Ovary (tissue), 9 donors: ENCODE results near the gene SSBP4. TPM values are rescaled to one million over a fixed set of nuclear protein-coding genes. Genes with fewer than 3 reads are reported as not detected.
A peak's percentile ranks its signal among the peaks of the same experiment; 100 is the strongest.
"Not testable (repeated sequence)": the region's sequence is repeated elsewhere in the genome, so short reads cannot be mapped to it uniquely, and the experiment has no call there.

Source experiments
- DNase-seq, 5 donors: peaks; one replicate each; pipeline ENCODE4 v3.0.0-alpha.2; 2019 to 2020
- H3K27ac ChIP-seq, 2 donors: fragments of 200-600 bp; one replicate each; pipeline versions ENCODE4 v1.5.1 to v1.8.0; 2019 to 2022
- H3K27me3 ChIP-seq: fragments of 200-600 bp; one replicate; pipeline ENCODE4 v1.8.0; 2022
- H3K36me3 ChIP-seq: fragments of 200-600 bp; sonication (generic); one replicate; pipeline ENCODE4 v1.5.1; 2019
- H3K4me1 ChIP-seq: one replicate; pipeline ENCODE4 v1.8.1; 2013; ENCODE audit warnings: mild to moderate bottlenecking, moderate library complexity; ENCODE audit not compliant: insufficient read depth
- H3K4me3 ChIP-seq: fragments of 200-600 bp; sonication (generic); one replicate; pipeline ENCODE4 v1.5.1; 2017
- H3K9me3 ChIP-seq, 2 donors: fragments of 200-600 bp in 1 of 2; sonication (generic) in 1 of 2; one replicate each; pipeline versions ENCODE4 v1.5.1 to v1.8.1; 2013 to 2019; ENCODE audit warnings: mild to moderate bottlenecking in 1 of 2, moderate library complexity in 1 of 2
- EP300 ChIP-seq: sonication (generic); formaldehyde crosslinking; IDR thresholded peaks from one replicate; pipeline ENCODE4 v1.6.1; 2017; ENCODE audit warnings: antibody characterized with exemption
- POLR2A ChIP-seq: fragments of 450-650 bp; IDR thresholded peaks from one replicate; pipeline ENCODE4 v1.6.1; 2017; ENCODE audit warnings: antibody characterized with exemption, mild to moderate bottlenecking, moderate library complexity
- WGBS, 3 donors: extraction: QIAGEN DNeasy Blood & Tissue Kit in 1 of 3; methylation state at CpG; one replicate each; pipeline versions ENCODE4 v1.1.5 to v1.1.7; 2013 to 2017; 5-methylcytosine and 5-hydroxymethylcytosine counted together
- intact Hi-C, 4 donors: fragments of 100-400 bp; cut with DNase I; formaldehyde crosslinking; loops; one replicate each; pipeline versions ENCODE4 v1.11.0 to v1.15.1; 2022 to 2023
- polyA plus RNA-seq, 2 donors: library from polyadenylated mRNA; stranded (reverse); fragments of 200-250 nt in 1 of 2; fragments of 350-450 nt in 1 of 2; fragmentation: Illumina TruSeq in 1 of 2; extraction: RNeasy Lipid Tissue Mini Kit (QIAGEN cat#74804) in 1 of 2; gene quantifications; one replicate each; pipeline ENCODE4 v1.2.3, GENCODE V29; 2013 to 2014
- total RNA-seq, 7 donors: library from RNA; depleted of rRNA in 2 of 7; stranded (reverse); fragments of >200 nt in 2 of 7; fragmentation: NEBNext Ultra II Directional in 3 of 7; extraction: Animal tissue kit (Norgen Biotek cat#: 25700) in 3 of 7; gene quantifications; one replicate each; pipeline versions ENCODE4 v1.1.0 to v1.2.4, GENCODE V29; 2016 to 2023
- TF ChIP-seq, protein P1 (sequence below), 3 donors: fragments of 450-650 bp in 2 of 3; fragments of 200-600 bp in 1 of 3; IDR thresholded peaks; one replicate each; pipeline versions ENCODE4 v1.5.1 to v1.8.0; 2016 to 2022; ENCODE audit warnings: antibody characterized with exemption in 3 of 3, mild to moderate bottlenecking in 1 of 3
- donor health status: DM: no; HTN: no; CAD: no; lungs with moderate emphysema.
- donor health status: DM: no; HTN: no; CAD: no.
- donor health status: Bipolar disorder and iron deficiency.
- donor health status: DM: yes; HTN: yes; CAD: no.
- donor health status: DM: no; HTN: no; CAD: no.
- donor health status: DM: yes; HTN: yes; CAD: no.

The SSBP4 gene
- total and polyA plus RNA-seq, 9 donors, result 4.6 to 124 (median 88.3) TPM

DNA sequence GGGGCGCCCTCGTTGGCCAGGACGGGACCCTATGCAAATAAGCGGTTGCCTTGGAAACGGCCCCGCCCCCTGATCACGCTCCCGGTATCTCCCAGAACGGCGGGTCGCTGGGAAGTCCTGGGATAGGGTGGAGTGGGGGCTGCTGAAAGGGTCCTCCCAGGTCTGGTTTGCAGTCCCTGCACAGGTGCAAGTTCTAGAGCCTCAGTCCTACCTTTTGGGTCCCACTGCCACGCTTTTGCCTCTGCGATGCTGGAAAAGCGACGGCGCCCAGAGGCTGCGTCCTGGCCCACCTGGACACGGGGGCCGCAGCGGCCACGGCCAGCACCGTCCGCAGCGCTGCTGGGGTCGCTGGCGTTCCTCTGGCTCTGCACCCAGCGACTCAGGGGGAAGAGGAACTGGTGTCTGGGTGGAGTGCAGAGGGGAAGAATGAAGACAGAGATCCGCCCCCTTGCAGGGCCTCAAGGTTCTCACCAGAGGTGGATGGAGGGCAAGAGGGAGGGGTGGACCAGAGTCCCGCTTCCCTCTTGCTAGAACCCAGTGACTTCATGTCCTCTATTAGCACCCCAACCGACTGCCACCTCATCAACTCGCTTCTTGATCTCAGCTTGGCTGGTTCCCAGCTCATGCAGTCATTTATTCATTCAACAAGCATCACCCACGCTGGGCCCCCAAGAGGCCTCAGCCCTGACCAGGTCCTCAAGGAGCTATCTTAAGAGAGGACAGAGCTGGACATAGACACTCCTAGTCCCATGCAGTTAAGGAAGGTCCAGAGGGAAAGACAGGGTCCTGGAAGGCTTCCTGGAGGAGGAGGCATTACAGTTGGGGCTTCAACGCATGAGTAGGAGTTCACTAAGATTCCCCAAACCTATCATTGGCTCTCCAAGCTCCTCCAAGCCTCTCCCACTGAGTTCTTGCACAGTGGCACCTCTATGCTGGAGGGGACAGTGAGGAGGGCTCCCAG, 21.7 kb upstream of the SSBP4 start, which contains the start of gene LRRC25:
TSS of gene LRRC25 (minus strand) at position 381 of the 961 bp plus-strand sequence. CDS start 659 bp downstream, outside the sequence.
- TF ChIP-seq, protein P1, sequence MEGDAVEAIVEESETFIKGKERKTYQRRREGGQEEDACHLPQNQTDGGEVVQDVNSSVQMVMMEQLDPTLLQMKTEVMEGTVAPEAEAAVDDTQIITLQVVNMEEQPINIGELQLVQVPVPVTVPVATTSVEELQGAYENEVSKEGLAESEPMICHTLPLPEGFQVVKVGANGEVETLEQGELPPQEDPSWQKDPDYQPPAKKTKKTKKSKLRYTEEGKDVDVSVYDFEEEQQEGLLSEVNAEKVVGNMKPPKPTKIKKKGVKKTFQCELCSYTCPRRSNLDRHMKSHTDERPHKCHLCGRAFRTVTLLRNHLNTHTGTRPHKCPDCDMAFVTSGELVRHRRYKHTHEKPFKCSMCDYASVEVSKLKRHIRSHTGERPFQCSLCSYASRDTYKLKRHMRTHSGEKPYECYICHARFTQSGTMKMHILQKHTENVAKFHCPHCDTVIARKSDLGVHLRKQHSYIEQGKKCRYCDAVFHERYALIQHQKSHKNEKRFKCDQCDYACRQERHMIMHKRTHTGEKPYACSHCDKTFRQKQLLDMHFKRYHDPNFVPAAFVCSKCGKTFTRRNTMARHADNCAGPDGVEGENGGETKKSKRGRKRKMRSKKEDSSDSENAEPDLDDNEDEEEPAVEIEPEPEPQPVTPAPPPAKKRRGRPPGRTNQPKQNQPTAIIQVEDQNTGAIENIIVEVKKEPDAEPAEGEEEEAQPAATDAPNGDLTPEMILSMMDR (IDR thresholded peaks at IDR 0.05), result no peak
- no peak for TF ChIP-seq POLR2A
- no peak for TF ChIP-seq EP300
- 6 to 11% (median 9%) methylated on average over 30 to 33 of the region's 33 CpGs for WGBS, 3 donors
- Histone ChIP-seq H3K4me1 (peaks cover 18% of the 10 kb centered on the region), H3K27ac (peak within 1 kb of the TSS in 1 of 2 donors; percentile 5), H3K9me3 (no peaks in the 10 kb centered on the region), H3K4me3 (no peak within 1 kb of the TSS), H3K36me3 (no peaks in the 10 kb centered on the region), H3K27me3 (no peaks in the 10 kb centered on the region)
- intact Hi-C loops, result no loop called here
- peak; percentile 47 to 76 (median 57) for DNase-seq

DNA sequence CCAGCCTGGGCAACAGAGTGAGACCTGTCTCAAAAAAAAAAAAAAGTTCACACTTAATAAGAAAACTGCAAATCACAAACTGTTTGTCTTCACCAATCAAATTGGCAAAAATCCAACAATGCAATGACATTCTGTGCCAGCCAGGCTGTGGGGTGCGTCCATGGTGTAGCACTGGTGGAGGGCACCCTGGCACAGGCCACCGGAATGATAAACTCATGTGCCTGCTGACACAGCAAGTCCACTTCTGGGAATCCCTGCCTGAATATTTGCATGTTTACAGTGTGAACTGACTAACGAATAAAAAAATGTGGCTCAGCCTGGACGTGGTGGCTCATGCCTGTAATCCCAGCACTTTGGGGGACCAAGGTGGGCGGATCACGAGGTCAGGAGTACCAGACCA, 20.2 kb upstream of the SSBP4 start:
- H3K36me3 ChIP-seq, result no peaks in the 10 kb centered on the region
- peak in 1 of 5 donors; percentile 30 for DNase-seq
- 35 to 52% (median 37%) methylated on average over 6 of the region's 6 CpGs for WGBS, 3 donors
- TF ChIP-seq, protein P1 (IDR thresholded peaks at IDR 0.05), result no peak
- no peak for TF ChIP-seq POLR2A
- TF ChIP-seq EP300, result no peak
- no peak overlapping the region for H3K4me3 ChIP-seq
- H3K9me3 ChIP-seq, result no peaks in the 10 kb centered on the region
- no peak overlapping the region for H3K27ac ChIP-seq
- peaks cover 14% of the 10 kb centered on the region for H3K4me1 ChIP-seq
- no peaks in the 10 kb centered on the region for H3K27me3 ChIP-seq
- intact Hi-C loops, result no loop called here

DNA sequence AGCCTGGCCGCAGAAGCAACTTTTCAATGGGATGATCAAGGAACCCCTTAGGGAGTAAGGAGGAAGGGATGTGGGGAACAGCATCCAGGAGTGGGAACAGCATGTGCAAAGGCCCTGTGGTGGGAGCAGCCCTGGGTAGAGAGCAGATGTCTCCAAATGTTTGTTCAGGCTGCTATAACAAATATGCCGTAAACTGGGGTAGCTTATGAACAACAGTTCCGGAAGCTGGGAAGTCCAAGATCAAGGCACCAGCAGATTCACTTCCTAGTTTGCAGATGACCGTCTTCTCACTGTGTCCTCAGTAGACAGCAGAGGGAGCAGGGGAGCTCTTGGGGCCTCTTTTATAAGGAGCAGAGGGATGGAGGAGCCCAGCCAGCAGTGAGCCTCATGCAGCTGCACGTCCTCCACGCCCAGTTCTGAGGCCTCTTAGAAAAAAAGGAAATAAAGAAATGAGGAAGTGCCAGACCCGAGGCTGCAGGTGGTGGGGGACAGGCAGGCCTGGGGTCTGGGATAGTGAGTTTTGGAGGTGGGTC, 17.6 kb upstream of the SSBP4 start:
- intact Hi-C loops, result loop anchor here in 1 of 4 donors (10.0 kb wide), 1 partner anchor 47 kb away; no protein-coding TSS in a partner anchor
- Histone ChIP-seq H3K36me3 (no peaks in the 10 kb centered on the region), H3K4me3 (no peak overlapping the region), H3K27me3 (no peaks in the 10 kb centered on the region), H3K9me3 (no peaks in the 10 kb centered on the region), H3K4me1 (peaks cover 9% of the 10 kb centered on the region), H3K27ac (no peak overlapping the region)
- no peak for DNase-seq
- WGBS, 3 donors, result 51 to 53% (median 51%) methylated on average over 7 of the region's 7 CpGs
- TF ChIP-seq, protein P1 (IDR thresholded peaks at IDR 0.05), result no peak
- no peak for TF ChIP-seq POLR2A
- no peak for TF ChIP-seq EP300

DNA sequence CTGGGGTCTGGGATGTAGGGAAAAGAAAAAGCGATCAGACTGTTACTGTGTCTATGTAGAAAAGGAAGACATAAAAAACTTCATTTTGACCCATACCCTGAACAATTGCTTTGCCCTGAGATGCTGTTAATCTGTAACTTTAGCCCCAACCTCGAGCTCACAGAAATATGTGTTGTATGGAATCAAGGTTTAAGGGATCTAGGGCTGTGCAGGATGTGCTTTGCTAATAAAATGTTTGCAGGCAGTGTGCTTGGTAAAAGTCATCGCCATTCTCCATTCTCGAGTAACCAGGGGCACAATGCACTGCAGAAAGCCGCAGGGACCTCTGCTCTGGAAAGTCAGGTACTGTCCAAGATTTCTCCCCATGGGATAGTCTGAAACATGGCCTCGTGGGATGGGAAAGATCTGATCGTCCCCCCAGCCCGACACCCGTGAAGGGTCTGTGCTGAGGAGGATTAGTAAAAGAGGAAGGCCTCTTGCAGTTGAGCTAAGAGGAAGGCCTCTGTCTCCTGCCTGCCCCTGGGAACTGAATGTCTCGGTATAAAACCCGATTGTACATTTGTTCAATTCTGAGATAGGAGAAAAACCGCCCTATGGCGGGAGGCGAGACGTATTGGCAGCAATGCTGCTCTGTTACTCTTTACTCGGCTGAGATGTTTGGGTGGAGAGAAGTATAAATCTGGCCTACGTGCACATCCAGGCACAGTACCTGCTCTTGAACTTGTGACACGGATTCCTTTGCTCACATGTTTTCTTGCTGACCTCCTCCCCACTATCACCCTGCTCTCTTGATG, 16.5 kb upstream of the SSBP4 start:
- 78 to 84% (median 81%) methylated on average over 18 of the region's 18 CpGs for WGBS, 3 donors
- intact Hi-C loops, result loop anchor here in 1 of 4 donors (10.0 kb wide), 1 partner anchor 48 kb away; no protein-coding TSS in a partner anchor
- DNase-seq, H3K4me1 ChIP-seq, H3K36me3 ChIP-seq, H3K9me3 ChIP-seq, H3K4me3 ChIP-seq, H3K27ac ChIP-seq, H3K27me3 ChIP-seq: not testable (repeated sequence)

DNA sequence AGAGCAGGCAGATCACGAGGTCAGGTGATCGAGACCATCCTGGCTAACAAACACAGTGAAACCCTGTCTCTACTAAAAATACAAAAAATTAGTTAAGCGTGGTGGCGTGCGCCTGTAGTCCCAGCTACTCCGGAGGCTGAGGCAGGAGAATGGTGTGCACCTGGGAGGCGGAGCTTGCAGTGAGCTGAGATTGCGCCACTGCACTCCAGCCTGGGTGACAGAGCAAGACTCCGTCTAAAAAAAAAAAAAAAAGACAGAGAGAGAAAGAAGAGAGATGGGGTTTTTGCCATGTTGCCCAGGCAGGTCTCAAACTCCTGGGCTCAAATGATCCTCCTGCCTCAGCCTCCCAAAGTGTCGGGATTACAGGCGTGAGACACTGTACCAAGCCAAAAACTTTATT, 13.4 kb upstream of the SSBP4 start:
- intact Hi-C loops, result loop anchor here in 1 of 4 donors (10.0 kb wide), 1 partner anchor 51 kb away; no protein-coding TSS in a partner anchor
- not testable (repeated sequence) for H3K36me3 ChIP-seq, H3K4me1 ChIP-seq, DNase-seq, H3K27ac ChIP-seq, H3K4me3 ChIP-seq, H3K27me3 ChIP-seq, H3K9me3 ChIP-seq
- WGBS, 3 donors, result 88 to 93% (median 88%) methylated on average over 11 of the region's 11 CpGs
